CD14-positive monocyte (primary cell): Measurements from ENCODE around the gene DERL3. TPM values are rescaled to one million over a fixed set of nuclear protein-coding genes. Genes with fewer than 3 reads are reported as not detected.

Experiments
- DNase-seq, 3 donors: peaks; one replicate each; pipeline ENCODE4 v3.0.0-alpha.2; 2011 to 2022
- H2AFZ ChIP-seq: 2 replicates; pipeline ENCODE4 v1.6.0; 2012; ENCODE audit warnings: mild to moderate bottlenecking, low read depth, low read length, inconsistent platforms; ENCODE audit not compliant: insufficient read depth, poor library complexity, severe bottlenecking
- H3K27ac ChIP-seq, 2 donors: 1 replicate in 1 of 2; 2 replicates in 1 of 2; pipeline ENCODE4 v1.5.1; 2012 to 2013; ENCODE audit warnings: low read length in 2 of 2, control low read depth in 1 of 2, inconsistent platforms in 1 of 2, low read depth in 1 of 2, mild to moderate bottlenecking in 1 of 2
- H3K27me3 ChIP-seq, 2 donors: one replicate each; pipeline versions ENCODE4 v1.6.0 to v1.6.1; 2011 to 2013; ENCODE audit warnings: low read length in 2 of 2; ENCODE audit not compliant: control insufficient read depth in 2 of 2, insufficient read depth in 2 of 2
- H3K36me3 ChIP-seq, 2 donors: replicated peaks in 1 of 2; 1 replicate in 1 of 2; 2 replicates in 1 of 2; pipeline versions ENCODE4 v1.5.1 to v1.6.1; 2012 to 2013; ENCODE audit warnings: low read length in 2 of 2, control low read depth in 1 of 2, inconsistent platforms in 1 of 2, mild to moderate bottlenecking in 1 of 2; ENCODE audit not compliant: insufficient read depth in 2 of 2, control insufficient read depth in 1 of 2
- H3K4me1 ChIP-seq, 2 donors: 1 replicate in 1 of 2; 2 replicates in 1 of 2; pipeline versions ENCODE4 v1.5.1 to v1.6.1; 2012 to 2013; ENCODE audit warnings: low read length in 2 of 2, control low read depth in 1 of 2, inconsistent platforms in 1 of 2, mild to moderate bottlenecking in 1 of 2, moderate library complexity in 1 of 2; ENCODE audit not compliant: insufficient read depth in 2 of 2, control insufficient read depth in 1 of 2
- H3K4me2 ChIP-seq: replicated peaks from 2 replicates; pipeline ENCODE3; 2012; ENCODE audit warnings: low read length, moderate library complexity, mild to moderate bottlenecking; ENCODE audit not compliant: poor library complexity, severe bottlenecking; ENCODE audit errors: extremely low read depth
- H3K4me3 ChIP-seq, 3 experiments: fragments of 200-600 bp in 1 of 3; sonication (generic) in 1 of 3; replicated peaks in 1 of 3; 1 replicate in 2 of 3; 2 replicates in 1 of 3; pipeline ENCODE4 v1.5.1; 2011 to 2013; ENCODE audit warnings: low read length in 3 of 3, mild to moderate bottlenecking in 3 of 3, control low read depth in 2 of 3, low read depth in 2 of 3, inconsistent platforms in 1 of 3, moderate library complexity in 1 of 3
- H3K79me2 ChIP-seq: 2 replicates; pipeline ENCODE4 v1.6.0; 2012; ENCODE audit warnings: mild to moderate bottlenecking, control low read depth, inconsistent platforms, low read length, moderate library complexity; ENCODE audit not compliant: insufficient read depth
- H3K9ac ChIP-seq: 2 replicates; pipeline ENCODE4 v1.6.0; 2017; ENCODE audit warnings: low read length, mild to moderate bottlenecking; ENCODE audit not compliant: insufficient read depth, poor library complexity, severe bottlenecking
- H3K9me3 ChIP-seq, 2 donors: replicated peaks in 1 of 2; 1 replicate in 1 of 2; 2 replicates in 1 of 2; pipeline versions ENCODE4 v1.5.1 to v1.6.1; 2012 to 2013; ENCODE audit warnings: low read length in 2 of 2, control low read depth in 1 of 2; ENCODE audit not compliant: control insufficient read depth in 1 of 2, insufficient read depth in 1 of 2
- H4K20me1 ChIP-seq: 2 replicates; pipeline ENCODE4 v1.6.0; 2012; ENCODE audit warnings: mild to moderate bottlenecking, low read length, control low read depth, moderate library complexity; ENCODE audit not compliant: insufficient read depth
- H3K27ac Mint-ChIP-seq, 7 donors: one replicate each; pipeline ENCODE4 v1.8.0; 2020; ENCODE audit warnings: mild to moderate bottlenecking in 7 of 7, mixed read lengths in 7 of 7, moderate library complexity in 6 of 7, inconsistent platforms in 2 of 7
- H3K27me3 Mint-ChIP-seq, 3 donors: one replicate each; pipeline ENCODE4 v1.8.0; 2021 to 2022; ENCODE audit warnings: low read depth in 3 of 3, mild to moderate bottlenecking in 3 of 3, mixed read lengths in 3 of 3, moderate library complexity in 3 of 3, inconsistent platforms in 1 of 3
- H3K36me3 Mint-ChIP-seq, 2 donors: one replicate each; pipeline ENCODE4 v1.8.0; 2020; ENCODE audit warnings: mixed read lengths in 2 of 2, inconsistent platforms in 1 of 2, mild to moderate bottlenecking in 1 of 2
- H3K4me1 Mint-ChIP-seq: one replicate; pipeline ENCODE4 v1.8.0; 2020; ENCODE audit warnings: mild to moderate bottlenecking, mixed read lengths
- H3K4me3 Mint-ChIP-seq, 2 donors: one replicate each; pipeline ENCODE4 v1.8.0; 2020; ENCODE audit warnings: mild to moderate bottlenecking in 2 of 2, mixed read lengths in 2 of 2, moderate library complexity in 1 of 2
- H3K9me3 Mint-ChIP-seq, 7 donors: one replicate each; pipeline ENCODE4 v1.8.0; 2020 to 2022; ENCODE audit warnings: mixed read lengths in 7 of 7, mild to moderate bottlenecking in 6 of 7, moderate library complexity in 6 of 7, inconsistent platforms in 2 of 7
- WGBS: methylation state at CpG from one replicate; pipeline ENCODE4 v1.1.5; 2013; ENCODE audit warnings: missing lambda C conversion rate; ENCODE audit not compliant: insufficient coverage; 5-methylcytosine and 5-hydroxymethylcytosine counted together
- intact Hi-C, 2 donors: fragments of 100-400 bp; cut with micrococcal nuclease; formaldehyde crosslinking; loops; one replicate each; pipeline versions ENCODE4 v1.15.0 to v1.15.1; 2023
- polyA plus RNA-seq, 3 donors: library from polyadenylated mRNA; depleted of rRNA in 1 of 3; unstranded in 2 of 3; stranded (reverse) in 1 of 3; fragments of 300-500 nt in 2 of 3; fragments of >200 nt in 1 of 3; fragmentation: Illumina TruSeq in 2 of 3; gene quantifications; 1 replicate in 2 of 3; 2 replicates in 1 of 3; pipeline ENCODE4 v1.2.3, GENCODE V29; 2012 to 2021
- TF ChIP-seq, protein P1 (sequence below): fragments of 200-600 bp; IDR thresholded peaks from one replicate; pipeline ENCODE4 v1.8.0; 2022; ENCODE audit warnings: antibody characterized with exemption, mild to moderate bottlenecking

DERL3 gene
- polyA plus RNA-seq, 3 donors = 0.23 to 0.64 (median 0.28) TPM

DNA sequence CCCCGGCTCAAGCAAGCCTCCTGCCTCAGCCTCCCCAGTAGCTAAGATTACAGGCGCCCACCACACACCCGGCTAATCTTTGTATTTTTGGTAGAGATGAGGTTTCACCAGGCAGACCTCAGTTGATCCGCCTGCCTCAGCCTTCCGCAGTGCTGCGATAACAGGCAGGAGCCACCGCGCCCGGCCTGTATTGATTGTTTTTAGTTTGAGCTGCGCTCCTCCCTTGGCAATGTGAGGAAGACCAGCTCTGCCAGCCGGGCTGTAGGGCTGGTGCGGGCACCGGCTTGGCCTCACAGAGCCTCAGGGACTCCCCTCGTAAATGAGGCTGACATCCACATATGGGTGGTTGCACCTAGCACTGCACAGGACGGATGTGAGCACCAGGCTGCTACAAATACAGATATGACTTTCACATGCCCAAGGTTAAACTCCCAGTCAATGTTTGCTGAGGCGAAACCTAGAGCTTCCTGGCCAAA is 11.4 kb upstream of the DERL3 start:
- intact Hi-C loops = no loop called here
- Histone ChIP-seq H3K9ac (no peak overlapping the region), H3K27me3 (peaks cover 0 to 5% of the 10 kb centered on the region in 2 donors), H3K9me3 (no peaks in the 10 kb centered on the region), H3K27ac (no peak overlapping the region), H2AFZ (no peak overlapping the region), H3K4me2 (no peak overlapping the region), H3K4me3 (no peak overlapping the region), H4K20me1 (no peaks in the 10 kb centered on the region), H3K4me1 (peaks cover 9% of the 10 kb centered on the region in 2 donors), H3K79me2 (no peaks in the 10 kb centered on the region), H3K36me3 (no peaks in the 10 kb centered on the region)
- Mint-ChIP-seq H3K27ac (no peak overlapping the region), H3K4me1 (peaks cover 9% of the 10 kb centered on the region), H3K27me3 (peaks cover 8 to 11% (median 10%) of the 10 kb centered on the region in 3 donors), H3K9me3 (peaks cover 0 to 2% (median 0%) of the 10 kb centered on the region in 7 donors), H3K4me3 (peak overlapping the region in 1 of 2 donors; percentile 59), H3K36me3 (no peaks in the 10 kb centered on the region)
- no peak for DNase-seq
- TF ChIP-seq, protein P1, sequence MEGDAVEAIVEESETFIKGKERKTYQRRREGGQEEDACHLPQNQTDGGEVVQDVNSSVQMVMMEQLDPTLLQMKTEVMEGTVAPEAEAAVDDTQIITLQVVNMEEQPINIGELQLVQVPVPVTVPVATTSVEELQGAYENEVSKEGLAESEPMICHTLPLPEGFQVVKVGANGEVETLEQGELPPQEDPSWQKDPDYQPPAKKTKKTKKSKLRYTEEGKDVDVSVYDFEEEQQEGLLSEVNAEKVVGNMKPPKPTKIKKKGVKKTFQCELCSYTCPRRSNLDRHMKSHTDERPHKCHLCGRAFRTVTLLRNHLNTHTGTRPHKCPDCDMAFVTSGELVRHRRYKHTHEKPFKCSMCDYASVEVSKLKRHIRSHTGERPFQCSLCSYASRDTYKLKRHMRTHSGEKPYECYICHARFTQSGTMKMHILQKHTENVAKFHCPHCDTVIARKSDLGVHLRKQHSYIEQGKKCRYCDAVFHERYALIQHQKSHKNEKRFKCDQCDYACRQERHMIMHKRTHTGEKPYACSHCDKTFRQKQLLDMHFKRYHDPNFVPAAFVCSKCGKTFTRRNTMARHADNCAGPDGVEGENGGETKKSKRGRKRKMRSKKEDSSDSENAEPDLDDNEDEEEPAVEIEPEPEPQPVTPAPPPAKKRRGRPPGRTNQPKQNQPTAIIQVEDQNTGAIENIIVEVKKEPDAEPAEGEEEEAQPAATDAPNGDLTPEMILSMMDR = no peak
- 87% methylated on average over 8 of the region's 16 CpGs for WGBS

GRCh38 chr22:23849009-23850006 is 10.5 kb upstream of the DERL3 start:
- Histone ChIP-seq H3K4me3 (no peak overlapping the region), H4K20me1 (no peaks in the 10 kb centered on the region), H3K4me2 (peak overlapping the region; percentile 36), H3K36me3 (no peaks in the 10 kb centered on the region), H3K9me3 (no peaks in the 10 kb centered on the region), H3K79me2 (no peaks in the 10 kb centered on the region), H3K9ac (no peak overlapping the region), H3K27ac (no peak overlapping the region), H2AFZ (peak overlapping the region; percentile 68), H3K4me1 (peaks cover 15 to 18% of the 10 kb centered on the region in 2 donors), H3K27me3 (peaks cover 0 to 5% of the 10 kb centered on the region in 2 donors)
- peak; percentile 69 to 76 (median 70) for DNase-seq
- peaks cover 8 to 11% (median 10%) of the 10 kb centered on the region in 3 donors for H3K27me3 Mint-ChIP-seq
- H3K36me3 Mint-ChIP-seq = no peaks in the 10 kb centered on the region
- peaks cover 0 to 2% (median 0%) of the 10 kb centered on the region in 7 donors for H3K9me3 Mint-ChIP-seq
- peaks cover 17% of the 10 kb centered on the region for H3K4me1 Mint-ChIP-seq
- TF ChIP-seq, protein P1 = peak; percentile 98
- intact Hi-C loops = loop anchor here (2.0 to 5.0 kb wide), 2 partner anchors 81 to 302 kb away; no protein-coding TSS in a partner anchor
- peak overlapping the region in 1 of 2 donors; percentile 57 for H3K4me3 Mint-ChIP-seq
- H3K27ac Mint-ChIP-seq = no peak overlapping the region
- 31% methylated on average over 54 of the region's 62 CpGs for WGBS
